G401.6 (cell line): ENCODE measurements around the gene ADRA2C.

Experiments
- FAIRE-seq: peaks from 2 replicates; lab custom pipeline; 2012; peaks lifted over from hg19 to GRCh38; lab: Jason Lieb, UNC

The ADRA2C gene

DNA sequence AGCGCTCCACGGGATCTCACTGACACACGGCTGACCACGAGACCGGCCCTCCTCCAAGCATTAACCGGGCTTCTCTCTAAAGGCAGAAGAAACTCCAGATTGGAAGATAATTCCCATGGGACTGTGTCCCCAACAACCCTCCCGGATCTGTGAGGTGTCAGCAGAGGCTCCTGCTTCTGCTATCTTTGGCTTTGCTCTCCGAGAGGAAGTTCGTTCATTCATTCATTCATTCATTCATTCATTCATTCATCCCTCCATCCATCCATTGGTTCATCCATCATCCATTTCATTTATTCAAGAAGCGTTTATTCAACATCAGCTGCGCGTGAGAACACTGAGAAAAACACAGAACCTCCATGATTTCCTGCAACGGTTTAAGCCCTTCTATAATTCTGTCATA is 11.5 kb downstream of the ADRA2C start:
- FAIRE-seq: no peak

DNA sequence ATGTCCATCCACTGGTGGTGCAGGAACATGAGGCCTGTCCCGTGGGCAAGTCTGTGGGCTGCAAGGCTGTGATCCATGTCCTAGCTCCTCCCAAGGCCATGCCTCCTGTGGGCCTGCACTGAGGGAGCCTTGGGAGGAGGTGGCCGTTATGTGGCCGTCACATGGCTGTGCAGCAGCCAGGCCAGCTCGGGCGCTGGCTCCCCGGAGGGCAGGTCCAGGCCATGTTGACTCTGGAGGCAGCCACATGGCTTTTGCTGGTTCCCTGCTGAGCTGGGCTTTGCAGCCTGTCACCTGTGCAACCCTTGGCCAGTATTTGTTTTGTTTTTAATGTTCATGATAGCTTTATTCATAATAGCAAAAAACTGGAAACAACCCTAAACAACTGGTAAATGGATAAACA is 13.3 kb downstream of the ADRA2C start:
- no peak for FAIRE-seq

DNA sequence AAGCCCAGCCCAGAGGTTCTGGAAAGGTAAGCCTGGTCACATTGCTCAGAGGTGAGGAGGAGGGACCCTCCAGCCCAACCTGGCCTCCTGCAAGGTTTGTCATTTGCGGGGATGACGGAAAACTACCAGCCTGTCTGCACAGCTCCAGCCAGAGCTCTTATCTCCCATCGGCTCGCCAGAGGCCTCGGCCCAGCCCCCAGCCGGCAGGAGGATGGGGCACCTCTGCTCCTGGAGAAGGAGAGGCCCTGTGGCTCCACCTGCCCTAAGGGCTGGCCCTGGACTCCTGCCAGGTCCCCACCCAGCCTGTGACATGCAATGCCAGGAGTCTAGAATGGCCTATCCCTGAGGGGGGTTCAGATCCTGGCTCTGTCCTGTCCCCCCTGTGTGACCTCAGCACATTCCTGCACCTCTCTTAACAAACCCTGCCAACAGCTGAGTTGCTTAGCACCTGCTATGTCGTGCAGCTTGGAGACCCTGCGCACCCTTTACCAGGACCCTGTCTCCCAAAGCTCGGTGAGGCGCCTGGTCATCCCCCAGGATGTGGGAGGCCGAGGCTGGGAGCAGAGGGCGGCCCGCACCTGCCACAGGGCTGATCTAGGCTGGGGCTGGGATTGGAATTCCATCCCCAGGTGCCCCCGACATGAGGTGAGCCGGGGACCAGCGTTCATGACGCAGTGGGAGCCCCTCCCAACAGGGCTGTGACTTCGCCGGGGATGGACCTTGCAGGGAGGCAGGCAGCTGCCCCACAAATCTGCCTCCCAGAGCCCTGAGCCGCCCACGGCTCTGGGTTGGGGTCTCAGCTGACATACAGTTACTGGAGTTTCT is 14.4 kb downstream of the ADRA2C start:
- no peak for FAIRE-seq

DNA sequence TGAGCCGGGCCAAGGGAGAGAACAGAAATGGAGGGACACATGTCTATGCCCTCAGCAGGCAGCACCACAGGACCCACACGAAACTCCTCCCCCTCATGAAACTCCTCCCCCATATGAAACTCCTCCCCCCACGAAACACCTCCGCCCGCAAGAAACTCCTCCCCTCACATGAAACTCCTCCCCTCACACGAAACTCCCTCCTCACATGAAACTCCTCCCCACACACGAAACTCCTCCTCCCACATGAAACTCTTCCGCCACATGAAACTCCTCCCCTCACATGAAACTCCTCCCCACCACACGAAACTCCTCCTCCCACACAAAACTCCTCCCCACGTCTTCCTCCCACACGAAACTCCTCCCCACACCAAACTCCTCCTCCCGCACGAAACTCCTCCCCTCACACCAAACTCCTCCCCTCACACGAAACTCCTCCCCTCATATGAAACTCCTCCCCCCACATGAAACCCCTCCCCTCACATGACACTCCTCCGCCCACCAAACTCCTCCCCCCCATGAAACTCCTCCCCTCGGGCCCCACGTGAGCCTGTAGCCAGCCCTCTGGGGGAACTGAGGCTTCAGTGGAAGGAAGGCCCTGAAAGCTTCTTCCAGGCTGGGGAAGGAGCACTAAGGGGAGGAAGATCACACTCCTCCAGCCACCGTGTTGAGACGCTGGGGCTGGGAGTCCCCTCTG is 15.2 kb downstream of the ADRA2C start:
- no peak for FAIRE-seq

DNA sequence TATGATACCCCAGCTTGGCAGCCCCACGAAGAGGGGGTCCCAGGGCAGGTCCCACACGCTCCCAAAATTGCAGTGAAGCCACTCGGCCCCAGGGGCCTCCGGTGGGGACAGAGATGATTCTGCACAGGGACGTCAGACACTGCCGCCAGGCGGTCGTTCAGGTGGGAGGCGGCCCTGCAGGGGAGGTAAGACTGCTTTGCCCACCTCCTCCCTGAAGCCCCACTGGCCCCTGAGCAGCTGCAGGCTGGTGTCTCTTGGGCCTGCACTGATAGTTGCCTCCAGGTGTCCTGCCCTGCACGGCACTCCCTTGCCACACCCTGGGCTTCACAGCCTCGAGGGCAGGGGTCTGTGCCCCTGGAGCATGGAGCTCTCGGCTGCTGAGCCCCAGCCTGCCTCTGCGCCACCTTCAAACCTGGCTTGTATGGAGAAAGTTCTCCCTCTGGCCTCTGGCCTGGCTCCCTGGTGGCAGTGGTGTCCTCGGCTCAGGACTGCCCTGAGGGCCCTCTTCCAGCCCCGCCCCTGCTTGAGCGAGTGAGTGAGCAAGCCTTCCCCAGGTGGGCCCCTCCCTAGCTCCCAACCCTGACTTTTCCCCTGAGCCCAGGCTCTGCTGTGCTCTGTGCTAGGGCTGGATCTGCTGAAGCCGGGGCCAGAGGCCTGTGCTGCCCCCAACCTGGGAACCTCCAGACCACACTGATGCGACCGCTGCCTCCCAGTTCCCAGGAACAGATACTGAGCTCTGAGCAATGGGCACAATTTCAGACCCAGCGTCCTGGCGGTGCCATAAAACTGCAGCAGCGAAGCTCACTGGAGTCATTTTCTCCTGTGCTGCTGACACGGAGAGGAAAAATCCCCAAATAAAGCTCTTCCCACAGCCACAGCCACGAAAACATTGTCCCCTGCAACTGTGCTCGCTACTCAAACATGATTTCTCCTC is 16.1 kb downstream of the ADRA2C start:
- no peak for FAIRE-seq

DNA sequence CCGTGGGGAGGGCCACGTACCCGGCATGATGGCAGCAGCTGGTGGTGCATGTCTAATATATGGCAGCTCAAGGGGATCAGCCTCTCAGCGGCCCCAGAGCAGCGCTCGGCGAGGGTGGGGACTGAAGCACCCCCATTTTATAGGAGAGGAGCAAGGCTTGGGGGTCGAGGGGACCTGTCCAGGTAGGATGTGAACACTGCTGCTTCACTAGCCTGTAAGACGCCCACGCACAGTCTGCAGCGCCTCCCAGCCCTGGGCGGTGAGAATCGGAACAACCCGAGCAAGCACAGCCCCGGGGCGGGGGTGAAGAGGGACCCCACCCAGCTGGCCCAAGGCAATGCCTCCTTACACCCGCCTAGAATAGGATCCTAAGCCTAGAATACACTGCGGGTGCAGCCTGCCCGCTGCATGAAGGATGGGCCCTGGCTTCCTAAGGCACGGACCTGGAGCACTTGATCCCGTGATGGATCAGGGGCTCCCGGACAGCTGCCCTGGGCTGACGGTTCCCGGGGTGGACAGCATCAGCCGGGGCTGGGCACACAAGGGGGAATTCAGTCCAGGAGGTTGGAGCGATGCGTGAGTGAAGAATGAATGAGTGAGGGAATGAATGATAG is 17.6 kb downstream of the ADRA2C start:
- no peak for FAIRE-seq

DNA sequence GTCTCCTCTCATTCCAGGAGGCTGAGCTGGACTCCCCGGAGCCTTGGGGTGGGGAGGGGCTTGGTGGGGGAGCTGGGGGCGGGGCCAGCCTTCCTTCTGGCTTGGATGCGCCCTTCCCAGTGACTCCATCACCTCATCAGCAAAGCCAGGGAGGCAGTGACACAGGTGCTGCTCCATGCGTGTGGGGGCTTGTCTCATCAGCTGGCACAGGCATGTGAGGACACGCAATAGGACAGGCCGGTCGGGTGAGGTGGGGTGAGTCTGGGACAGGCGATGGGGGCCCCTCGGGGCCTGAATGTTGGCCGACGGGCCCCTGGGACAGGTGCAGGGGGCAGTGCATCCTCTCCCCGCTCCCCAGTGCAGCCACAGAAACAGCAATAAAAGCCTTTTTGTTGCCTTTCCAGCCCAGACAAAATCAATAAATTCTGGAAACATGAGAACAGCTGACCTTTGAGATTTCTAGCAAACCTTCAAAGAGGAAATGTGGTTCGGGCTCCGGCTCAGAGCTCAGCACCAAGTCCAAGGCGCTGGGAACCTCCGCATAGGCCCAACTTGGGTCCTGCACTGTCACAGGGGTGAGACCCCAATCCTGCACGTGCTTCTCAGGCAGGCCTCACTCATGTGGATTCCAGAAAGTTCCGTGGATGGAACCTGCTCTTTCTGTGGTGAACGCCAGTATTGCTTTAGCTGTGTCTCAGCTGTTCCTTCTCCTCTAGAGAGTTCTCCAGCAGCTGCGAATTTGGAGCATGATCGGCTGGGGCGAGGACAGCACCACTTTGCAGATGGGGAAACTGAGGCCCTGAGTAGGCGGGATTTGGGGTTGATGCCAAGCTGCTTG is 18.5 kb downstream of the ADRA2C start:
- FAIRE-seq: no peak

DNA sequence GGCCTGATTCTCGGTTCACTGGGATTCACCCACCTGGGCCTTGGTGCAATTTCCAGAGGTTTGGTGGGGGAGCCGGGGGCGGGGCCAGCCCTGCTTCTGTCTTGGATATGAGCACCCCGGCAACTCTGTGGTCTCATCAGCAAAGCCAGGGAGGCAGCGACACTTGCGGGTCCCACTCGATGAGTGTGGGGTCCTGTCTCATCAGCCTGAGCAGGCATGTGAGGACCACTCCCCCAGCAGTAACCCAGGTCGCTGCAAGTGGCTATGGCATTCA is 19.0 kb downstream of the ADRA2C start:
- FAIRE-seq: no peak

DNA sequence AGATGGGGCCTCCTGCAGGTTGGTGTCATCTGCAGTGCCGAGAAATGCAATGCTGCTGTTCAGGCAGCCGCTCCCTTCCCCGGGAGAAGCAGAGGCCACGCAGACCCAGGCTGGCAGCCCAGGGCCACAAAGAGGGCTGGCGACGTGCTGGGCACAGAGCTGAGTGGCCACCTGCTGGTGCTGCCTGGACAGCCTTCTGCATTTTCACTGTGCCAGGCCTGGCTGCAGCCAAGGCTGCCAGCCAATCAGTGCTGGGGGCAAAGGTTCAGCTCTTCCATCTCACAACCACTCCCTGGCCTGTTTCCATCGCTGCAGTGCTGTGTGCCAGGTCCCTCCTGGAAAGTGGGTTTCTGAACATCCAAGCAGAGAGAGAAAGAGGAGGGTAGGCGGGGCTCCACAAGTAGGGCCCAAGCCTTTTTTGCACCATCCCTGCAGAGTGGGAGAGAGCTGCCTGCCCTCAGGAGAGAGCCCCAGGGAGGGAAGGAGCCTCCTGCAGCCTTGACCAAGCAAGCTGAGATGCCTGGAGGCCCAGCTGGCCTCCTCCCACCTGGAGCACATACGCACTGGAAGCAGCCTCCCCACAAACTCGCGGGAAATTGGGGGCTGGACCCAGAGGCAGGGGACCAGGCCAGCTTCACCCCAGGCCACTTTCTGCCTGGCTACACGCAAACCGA is 20.1 kb downstream of the ADRA2C start:
- no peak for FAIRE-seq

DNA sequence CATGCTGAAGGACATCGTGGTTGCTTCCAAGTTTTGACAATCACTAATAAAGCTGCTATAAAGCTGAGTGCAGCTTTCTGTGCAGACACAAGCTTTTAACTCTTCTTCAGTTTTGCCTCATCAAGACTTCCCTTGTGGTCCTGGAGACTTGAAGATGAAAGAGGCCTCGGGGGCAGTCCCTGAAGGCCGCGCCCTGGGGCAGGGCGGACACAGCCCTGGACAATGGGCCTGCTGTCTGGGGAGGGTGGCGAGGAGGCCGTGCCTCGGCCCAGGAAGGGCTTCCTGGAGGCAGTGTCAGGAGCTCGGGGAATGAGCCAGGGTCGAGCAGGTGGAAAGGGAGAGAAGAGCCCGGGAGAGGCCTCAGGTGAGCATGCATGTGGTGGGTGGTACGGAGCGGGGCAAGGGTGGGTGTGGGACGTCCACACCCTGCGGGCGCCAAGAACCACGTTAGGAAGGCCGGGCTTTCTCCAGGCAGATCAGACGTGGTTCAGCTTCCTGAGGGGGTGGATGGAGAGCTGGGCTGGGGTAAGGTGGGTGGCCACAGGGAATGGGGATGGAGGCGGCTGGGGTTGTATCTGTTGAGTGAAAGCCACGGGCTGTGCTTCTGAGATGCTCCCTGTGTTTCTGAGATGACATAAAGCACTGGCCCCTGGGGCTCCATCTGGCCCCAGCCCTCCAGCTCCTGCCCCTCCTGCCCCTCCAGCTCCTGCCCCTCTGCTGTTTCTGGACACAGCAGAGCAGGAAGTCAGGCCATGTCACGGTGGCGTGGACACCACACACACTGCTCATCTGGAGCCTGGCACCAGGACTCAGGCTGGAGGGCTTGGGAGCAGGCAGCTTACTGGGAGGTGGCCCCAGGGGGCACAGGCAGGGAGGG is 21.5 kb downstream of the ADRA2C start:
- FAIRE-seq: no peak

DNA sequence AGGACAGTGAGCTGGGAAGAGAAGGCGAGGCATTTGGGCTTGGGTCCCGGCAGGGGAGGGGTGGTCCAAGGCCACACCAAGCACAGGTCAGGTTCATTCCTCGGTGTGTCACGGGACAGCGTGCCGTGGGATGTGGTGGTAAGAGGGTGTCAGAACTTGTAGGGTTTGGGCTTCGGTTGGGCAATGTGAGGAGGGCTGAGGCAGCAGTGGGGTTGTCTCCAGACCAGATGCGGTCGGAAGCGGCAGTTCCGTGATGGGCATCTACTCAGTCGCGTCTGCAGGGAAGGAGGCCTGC is 22.1 kb downstream of the ADRA2C start:
- FAIRE-seq: no peak

DNA sequence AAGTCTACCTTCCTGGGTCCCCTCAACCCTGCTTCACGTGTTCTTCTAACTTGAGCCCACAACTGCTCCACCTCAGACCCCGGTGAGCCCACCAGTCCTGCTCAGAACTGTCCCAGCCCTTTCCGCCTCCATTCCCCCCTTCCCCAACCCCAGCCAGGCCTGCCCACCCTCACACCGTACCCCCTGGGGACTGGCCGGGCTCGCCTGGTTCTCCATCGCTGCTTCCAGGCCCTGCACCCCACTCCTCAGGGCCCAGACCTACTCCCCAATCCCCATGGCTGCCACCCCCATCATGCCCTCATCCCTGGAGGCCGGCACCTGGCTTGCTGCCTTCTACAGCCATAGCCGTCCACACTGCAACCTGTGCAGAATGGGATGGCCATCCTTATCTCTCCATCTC is 23.4 kb downstream of the ADRA2C start:
- no peak for FAIRE-seq

DNA sequence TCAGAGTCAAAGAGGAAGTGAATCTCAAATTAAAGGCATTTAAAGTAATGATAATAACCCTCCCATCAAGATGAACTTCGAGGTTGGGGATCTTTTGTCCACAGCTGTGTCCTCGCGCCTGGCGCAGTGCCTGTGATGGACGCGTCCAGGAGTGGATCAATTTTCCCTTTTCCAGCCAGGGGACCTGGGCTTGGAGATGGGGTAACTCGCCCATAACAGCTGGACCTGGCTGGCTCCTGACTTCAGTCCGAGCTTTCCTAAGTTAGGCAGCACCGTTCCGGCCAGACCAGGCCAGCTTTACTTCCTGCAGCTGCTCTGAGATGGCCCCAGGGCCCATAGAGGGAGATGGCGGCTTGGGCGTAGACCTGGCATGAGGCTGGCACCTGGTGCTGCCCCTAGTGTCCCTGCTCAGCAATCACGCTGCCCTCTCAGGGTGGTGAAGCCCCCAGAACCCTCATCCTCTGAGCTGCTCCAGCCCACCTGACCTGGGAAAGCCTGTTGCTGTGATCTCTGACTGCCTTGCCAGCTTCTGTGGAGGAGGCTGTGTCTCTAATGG is 23.9 kb downstream of the ADRA2C start:
- FAIRE-seq: no peak

DNA sequence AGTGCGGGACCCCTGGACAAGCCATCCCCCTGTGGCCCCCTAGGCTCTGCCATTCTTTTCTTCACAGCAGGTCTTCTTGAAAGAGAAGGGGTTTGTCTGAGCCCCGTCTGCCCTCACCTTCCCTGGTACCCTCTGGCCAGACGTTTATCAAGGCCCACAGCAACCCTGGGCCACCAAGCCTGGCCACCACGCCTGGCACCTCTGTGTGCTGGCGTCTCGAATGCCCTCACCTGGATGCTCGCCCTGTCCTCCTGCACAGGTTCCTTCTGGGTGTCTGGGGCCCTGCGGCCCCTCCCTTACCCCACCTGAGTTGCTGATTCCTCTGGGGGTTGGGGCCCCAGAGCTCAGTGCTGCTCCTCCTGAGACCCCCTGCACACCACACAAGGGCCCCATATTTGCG is 25.1 kb downstream of the ADRA2C start:
- no peak for FAIRE-seq

DNA sequence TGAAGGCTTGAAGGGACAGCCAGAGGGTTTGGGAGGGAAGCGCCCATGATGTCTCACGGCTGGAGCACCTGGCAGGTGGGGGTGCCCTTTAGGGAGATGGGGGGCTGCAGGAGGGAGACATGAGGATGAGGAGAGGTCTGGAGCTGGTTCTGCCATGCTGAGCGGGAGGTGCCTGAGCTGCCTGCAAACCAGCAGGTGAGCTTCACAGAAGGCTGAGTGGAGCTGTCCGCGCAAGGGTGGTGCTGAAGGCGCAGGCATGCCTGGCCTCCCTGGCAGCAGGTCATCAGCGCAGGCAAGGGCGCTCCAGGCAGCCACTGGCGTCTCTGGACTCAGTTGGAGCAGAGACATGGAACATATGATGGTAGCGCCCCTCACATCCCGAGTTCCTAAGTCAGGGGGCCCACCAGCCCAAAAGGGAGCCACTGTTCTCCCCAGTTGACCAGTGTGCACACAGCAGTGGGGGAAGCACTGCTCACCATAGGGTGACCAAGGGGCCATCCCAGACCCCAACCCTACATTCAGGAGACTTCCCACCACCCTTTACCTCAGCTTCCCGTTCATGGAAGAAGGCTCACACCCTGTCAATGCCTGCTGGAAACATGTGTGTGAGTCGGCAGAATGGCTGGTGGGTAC is 25.8 kb downstream of the ADRA2C start:
- FAIRE-seq: no peak

DNA sequence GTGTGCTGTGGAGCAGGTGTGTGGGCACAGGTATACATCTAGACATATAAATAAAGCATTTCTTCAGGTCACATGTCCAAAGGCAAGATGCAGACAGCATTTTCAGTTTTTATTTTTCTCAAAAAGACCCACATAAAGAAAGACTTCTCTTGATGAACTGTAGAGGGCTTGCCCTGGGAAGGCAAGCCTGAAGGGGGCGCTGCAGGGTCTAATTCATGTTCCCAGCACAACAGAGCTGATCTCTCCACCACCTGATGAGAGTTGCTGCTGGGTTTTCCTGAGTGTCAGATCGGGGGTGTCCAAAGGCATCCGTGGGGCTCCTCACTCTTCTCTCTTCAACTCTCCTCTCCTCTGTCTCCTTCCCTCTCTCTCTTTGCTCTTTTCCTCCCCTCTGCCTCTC is 26.6 kb downstream of the ADRA2C start:
- no peak for FAIRE-seq

DNA sequence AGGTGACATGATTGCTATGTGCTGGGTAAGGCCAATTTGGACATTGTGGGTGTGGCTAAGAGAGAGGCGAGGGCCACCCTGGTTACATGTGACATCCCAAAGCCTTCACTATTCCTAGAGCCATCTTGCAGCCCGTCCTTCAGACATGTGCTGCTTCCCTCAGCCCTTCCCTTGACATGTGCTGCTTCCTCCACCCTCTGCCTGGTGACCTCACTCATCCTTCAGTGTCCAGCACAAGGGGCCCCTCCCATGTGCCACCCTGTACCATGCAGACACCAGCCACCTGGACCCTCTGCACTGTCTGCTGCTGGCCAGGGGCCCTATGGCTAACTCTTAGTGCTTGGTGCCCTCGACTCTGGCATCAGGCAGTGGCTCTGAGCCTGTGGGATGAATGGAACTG is 27.4 kb downstream of the ADRA2C start:
- FAIRE-seq: no peak

DNA sequence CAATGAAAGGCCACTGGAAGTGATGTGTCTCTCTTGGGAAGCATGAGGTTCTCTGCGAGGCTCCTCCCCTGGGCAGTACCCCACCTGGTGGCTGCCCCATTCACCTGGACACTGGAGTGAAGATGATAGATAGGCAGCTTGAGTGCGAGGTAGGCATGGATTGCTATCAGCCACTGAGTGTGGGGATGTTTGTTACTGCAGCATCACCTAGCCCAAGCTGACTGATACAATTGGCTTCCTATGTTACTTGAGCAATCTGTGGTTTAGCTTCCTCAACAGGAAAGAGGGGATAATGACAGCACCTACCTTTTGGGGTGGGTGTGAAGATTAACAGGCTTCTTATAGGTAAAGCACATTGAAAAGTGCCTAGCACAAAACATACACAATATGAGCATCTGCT is 30.8 kb downstream of the ADRA2C start:
- no peak for FAIRE-seq
